Panc1 (cell line): ENCODE data around the gene AQP12B. TPM values are rescaled to one million over a fixed set of nuclear protein-coding genes. Genes with fewer than 3 reads are reported as not detected.

Source experiments
- ATAC-seq: fragments of 200-7000 bp; cut with Tn5 transposase; 2 replicates; pipeline ENCODE4 v1.9.1; 2020; ENCODE audit warnings: mild to moderate bottlenecking, moderate library complexity
- BruUV-seq: library from RNA; stranded (reverse); fragments of 400-500 nt; replicated peaks from 2 replicates; lab custom pipeline; 2021; lab: Mats Ljungman, UMichigan
- CTCF ChIA-PET: fragments of 300-600 bp; sonication (Branson Sonifier 250); formaldehyde crosslinking; loops from one replicate; lab custom pipeline; 2022; ENCODE audit warnings: antibody characterized with exemption; lab: Charles Lee
- POLR2A ChIA-PET: fragments of 300-600 bp; sonication (Branson Sonifier 250); formaldehyde crosslinking; loops from one replicate; lab custom pipeline; 2022; ENCODE audit warnings: antibody characterized with exemption; lab: Charles Lee
- DNase-seq: peaks from one replicate; pipeline ENCODE4 v3.0.0-alpha.2; 2010; ENCODE audit warnings: low read depth, low spot score
- H3K27ac ChIP-seq: 2 replicates; pipeline ENCODE4 v1.5.1; 2011; ENCODE audit warnings: mild to moderate bottlenecking, low read length, inconsistent platforms
- H3K27me3 ChIP-seq: fragments of 200-500 bp; sonication (Bioruptor generic); 2 replicates; pipeline ENCODE4 v1.6.0; 2014; ENCODE audit warnings: low read length, inconsistent platforms; ENCODE audit not compliant: control insufficient read depth, insufficient read depth
- H3K36me3 ChIP-seq: fragments of 200-500 bp; sonication (Bioruptor generic); 2 replicates; pipeline ENCODE4 v1.5.1; 2014; ENCODE audit warnings: inconsistent platforms, mild to moderate bottlenecking, low read length, moderate library complexity; ENCODE audit not compliant: control insufficient read depth, insufficient read depth
- H3K4me1 ChIP-seq: 2 replicates; pipeline ENCODE4 v1.5.1; 2011; ENCODE audit warnings: inconsistent platforms, mild to moderate bottlenecking, low read length, moderate library complexity; ENCODE audit not compliant: control insufficient read depth, insufficient read depth
- H3K4me3 ChIP-seq, 2 experiments: 2 replicates each; pipeline ENCODE4 v1.5.1; 2011 to 2012; ENCODE audit warnings: low read depth in 2 of 2, low read length in 2 of 2, mild to moderate bottlenecking in 2 of 2, inconsistent platforms in 1 of 2, moderate library complexity in 1 of 2
- H3K9me3 ChIP-seq: fragments of 200-500 bp; sonication (Bioruptor generic); 2 replicates; pipeline ENCODE4 v1.5.1; 2014; ENCODE audit warnings: low read depth, mild to moderate bottlenecking, inconsistent platforms, low read length, moderate library complexity; ENCODE audit not compliant: control insufficient read depth, insufficient read depth
- POLR2AphosphoS5 ChIP-seq: IDR thresholded peaks from 2 replicates; pipeline ENCODE4 v1.6.1; 2012; ENCODE audit warnings: mild to moderate bottlenecking, low read depth, low read length, moderate library complexity
- SIN3A ChIP-seq: IDR thresholded peaks from 2 replicates; pipeline ENCODE4 v1.6.1; 2012; ENCODE audit warnings: low read depth, mild to moderate bottlenecking, low read length, moderate library complexity, borderline replicate concordance; ENCODE audit not compliant: insufficient read depth
- TCF7L2 ChIP-seq: IDR thresholded peaks from 2 replicates; pipeline ENCODE4 v1.6.1; 2011; ENCODE audit warnings: mild to moderate bottlenecking, low read depth, low read length, inconsistent platforms
- in situ Hi-C: cut with HindIII; loops from 2 replicates; pipeline ENCODE4 v1.10.0; 2016; ENCODE audit warnings: low sequenced_read_pairs, low pct_unique_long_range_greater_than_20kb
- intact Hi-C: fragments of 100-400 bp; cut with micrococcal nuclease; formaldehyde crosslinking; loops from one replicate; pipeline ENCODE4 v1.10.0; 2022; ENCODE audit not compliant: unreplicated experiment
- total RNA-seq: library from RNA; stranded (reverse); gene quantifications from one replicate; pipeline ENCODE4 v1.2.1, GENCODE V29; 2021; ENCODE audit not compliant: unreplicated experiment
- TF ChIP-seq, protein P1 (sequence below): fragments of 450-650 bp; IDR thresholded peaks from 2 replicates; pipeline ENCODE4 v1.5.1; 2017; ENCODE audit warnings: mild to moderate bottlenecking
- TF ChIP-seq, protein P2 (sequence below), 2 experiments: IDR thresholded peaks; 2 replicates each; pipeline ENCODE4 v1.6.1; 2011 to 2012; ENCODE audit warnings: low read depth in 2 of 2, control low read depth in 1 of 2, low read length in 1 of 2, mild to moderate bottlenecking in 1 of 2, moderate library complexity in 1 of 2; ENCODE audit not compliant: insufficient read depth in 1 of 2

AQP12B gene
- total RNA-seq, 1 experiment from 2014 or later = not detected

DNA sequence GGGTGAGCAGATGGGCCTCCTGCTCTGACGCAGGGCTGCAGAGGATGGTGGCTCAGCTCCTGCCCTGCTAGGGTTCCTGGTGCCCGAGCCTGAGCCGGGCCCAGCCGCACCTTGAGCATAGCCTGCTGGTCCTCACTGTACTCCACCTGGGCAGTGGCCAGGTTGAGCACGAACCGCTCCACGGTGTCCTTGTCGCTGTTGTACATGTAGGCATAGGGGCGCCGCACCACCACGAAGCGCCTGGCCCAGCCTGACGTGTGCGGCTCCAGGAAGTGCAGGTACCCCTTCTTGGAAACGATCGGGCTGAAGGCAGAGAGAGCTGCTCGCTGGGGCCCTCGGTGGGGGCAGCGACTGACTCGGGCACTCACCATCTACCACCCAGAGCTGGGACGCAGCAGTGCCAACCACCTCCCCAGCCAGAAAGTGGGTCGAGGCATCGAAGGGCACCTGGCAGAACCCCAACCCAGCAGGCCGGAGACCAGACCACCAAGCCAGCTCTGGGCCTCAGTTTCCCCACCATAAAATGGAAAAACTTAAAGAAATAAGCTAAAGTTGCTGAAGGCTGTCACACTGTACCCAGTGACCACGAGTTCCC lies 36.3 kb upstream of the AQP12B start:
- no peaks in the 10 kb centered on the region for H3K27me3 ChIP-seq
- no peak overlapping the region for H3K4me3 ChIP-seq
- H3K9me3 ChIP-seq = no peaks in the 10 kb centered on the region
- POLR2A ChIA-PET = no interaction called here
- in situ Hi-C loops (no loop called here), intact Hi-C loops (no loop called here)
- TF ChIP-seq TCF7L2 (no peak), POLR2AphosphoS5 (no peak), SIN3A (no peak)
- TF ChIP-seq, protein P1, sequence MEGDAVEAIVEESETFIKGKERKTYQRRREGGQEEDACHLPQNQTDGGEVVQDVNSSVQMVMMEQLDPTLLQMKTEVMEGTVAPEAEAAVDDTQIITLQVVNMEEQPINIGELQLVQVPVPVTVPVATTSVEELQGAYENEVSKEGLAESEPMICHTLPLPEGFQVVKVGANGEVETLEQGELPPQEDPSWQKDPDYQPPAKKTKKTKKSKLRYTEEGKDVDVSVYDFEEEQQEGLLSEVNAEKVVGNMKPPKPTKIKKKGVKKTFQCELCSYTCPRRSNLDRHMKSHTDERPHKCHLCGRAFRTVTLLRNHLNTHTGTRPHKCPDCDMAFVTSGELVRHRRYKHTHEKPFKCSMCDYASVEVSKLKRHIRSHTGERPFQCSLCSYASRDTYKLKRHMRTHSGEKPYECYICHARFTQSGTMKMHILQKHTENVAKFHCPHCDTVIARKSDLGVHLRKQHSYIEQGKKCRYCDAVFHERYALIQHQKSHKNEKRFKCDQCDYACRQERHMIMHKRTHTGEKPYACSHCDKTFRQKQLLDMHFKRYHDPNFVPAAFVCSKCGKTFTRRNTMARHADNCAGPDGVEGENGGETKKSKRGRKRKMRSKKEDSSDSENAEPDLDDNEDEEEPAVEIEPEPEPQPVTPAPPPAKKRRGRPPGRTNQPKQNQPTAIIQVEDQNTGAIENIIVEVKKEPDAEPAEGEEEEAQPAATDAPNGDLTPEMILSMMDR = no peak
- no peak for DNase-seq
- no peak for ATAC-seq
- no peaks in the 10 kb centered on the region for H3K36me3 ChIP-seq
- no TSS peak for BruUV-seq
- CTCF ChIA-PET = no interaction called here
- no peak overlapping the region for H3K27ac ChIP-seq
- H3K4me1 ChIP-seq = no peaks in the 10 kb centered on the region; the same call in 1 of the 2 replicates

DNA sequence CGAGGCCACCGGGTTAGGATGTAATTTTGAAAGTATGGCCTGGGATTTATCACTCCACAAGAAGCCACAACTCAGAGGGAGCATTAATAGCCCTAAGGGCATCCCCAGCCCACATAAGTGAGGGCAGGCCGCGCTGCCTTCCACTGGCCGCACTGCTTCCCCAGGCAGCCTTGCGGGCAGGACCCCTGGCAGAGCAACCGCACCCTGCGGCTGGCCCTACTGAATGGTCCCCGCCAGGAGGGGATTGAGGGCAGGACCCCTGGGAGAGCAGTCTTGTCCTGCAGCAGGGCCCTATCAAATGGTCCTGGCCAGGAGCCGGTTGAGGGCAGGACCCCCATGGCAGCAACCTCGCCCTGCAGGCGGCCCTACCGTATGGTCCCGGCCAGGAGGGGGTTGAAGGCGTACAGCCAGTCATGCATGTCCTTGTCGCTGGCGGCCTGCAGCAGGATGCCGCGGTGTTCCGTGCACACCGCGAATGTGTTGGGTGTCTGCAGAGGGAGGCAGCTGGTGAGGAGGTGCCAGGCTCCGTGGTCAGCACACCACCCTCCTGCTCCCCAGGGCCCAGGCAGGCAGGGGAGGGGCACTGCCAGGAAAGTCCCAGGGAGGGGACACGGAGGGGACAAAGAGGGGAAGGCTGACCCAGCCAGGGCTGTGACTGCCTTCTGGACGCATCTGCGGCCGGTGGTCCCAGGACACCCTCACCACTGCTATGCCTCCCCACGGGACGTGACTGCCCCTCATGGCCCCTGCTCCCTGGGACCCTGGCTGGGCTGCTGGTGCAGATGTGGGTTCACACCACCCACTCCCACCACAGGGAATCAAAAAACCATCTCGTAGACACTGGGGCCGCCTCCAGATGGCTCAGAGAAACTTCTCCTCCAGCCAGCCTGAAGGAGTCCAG lies 35.2 kb upstream of the AQP12B start:
- BruUV-seq = no TSS peak
- intact Hi-C loops (no loop called here), in situ Hi-C loops (no loop called here)
- Histone ChIP-seq H3K4me1 (no peaks in the 10 kb centered on the region; the same call in 1 of the 2 replicates), H3K27me3 (no peaks in the 10 kb centered on the region), H3K36me3 (no peaks in the 10 kb centered on the region), H3K9me3 (no peaks in the 10 kb centered on the region), H3K27ac (no peak overlapping the region), H3K4me3 (no peak overlapping the region)
- TF ChIP-seq TCF7L2 (no peak), SIN3A (no peak), POLR2AphosphoS5 (no peak)
- TF ChIP-seq, protein P1 = no peak
- TF ChIP-seq, protein P2, sequence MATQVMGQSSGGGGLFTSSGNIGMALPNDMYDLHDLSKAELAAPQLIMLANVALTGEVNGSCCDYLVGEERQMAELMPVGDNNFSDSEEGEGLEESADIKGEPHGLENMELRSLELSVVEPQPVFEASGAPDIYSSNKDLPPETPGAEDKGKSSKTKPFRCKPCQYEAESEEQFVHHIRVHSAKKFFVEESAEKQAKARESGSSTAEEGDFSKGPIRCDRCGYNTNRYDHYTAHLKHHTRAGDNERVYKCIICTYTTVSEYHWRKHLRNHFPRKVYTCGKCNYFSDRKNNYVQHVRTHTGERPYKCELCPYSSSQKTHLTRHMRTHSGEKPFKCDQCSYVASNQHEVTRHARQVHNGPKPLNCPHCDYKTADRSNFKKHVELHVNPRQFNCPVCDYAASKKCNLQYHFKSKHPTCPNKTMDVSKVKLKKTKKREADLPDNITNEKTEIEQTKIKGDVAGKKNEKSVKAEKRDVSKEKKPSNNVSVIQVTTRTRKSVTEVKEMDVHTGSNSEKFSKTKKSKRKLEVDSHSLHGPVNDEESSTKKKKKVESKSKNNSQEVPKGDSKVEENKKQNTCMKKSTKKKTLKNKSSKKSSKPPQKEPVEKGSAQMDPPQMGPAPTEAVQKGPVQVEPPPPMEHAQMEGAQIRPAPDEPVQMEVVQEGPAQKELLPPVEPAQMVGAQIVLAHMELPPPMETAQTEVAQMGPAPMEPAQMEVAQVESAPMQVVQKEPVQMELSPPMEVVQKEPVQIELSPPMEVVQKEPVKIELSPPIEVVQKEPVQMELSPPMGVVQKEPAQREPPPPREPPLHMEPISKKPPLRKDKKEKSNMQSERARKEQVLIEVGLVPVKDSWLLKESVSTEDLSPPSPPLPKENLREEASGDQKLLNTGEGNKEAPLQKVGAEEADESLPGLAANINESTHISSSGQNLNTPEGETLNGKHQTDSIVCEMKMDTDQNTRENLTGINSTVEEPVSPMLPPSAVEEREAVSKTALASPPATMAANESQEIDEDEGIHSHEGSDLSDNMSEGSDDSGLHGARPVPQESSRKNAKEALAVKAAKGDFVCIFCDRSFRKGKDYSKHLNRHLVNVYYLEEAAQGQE (IDR thresholded peaks at IDR 0.05; ENCODE audit: insufficient read depth in 1 of 2, low read depth in 2 of 2, low read length in 1 of 2) = no peak
- ChIA-PET CTCF (no interaction called here), POLR2A (interaction anchor here (0.6 kb wide), 1 partner anchor 306 kb away, joined by 4 read pairs; no protein-coding TSS in a partner anchor)
- DNase-seq = no peak
- no peak for ATAC-seq
